OCI-LY1 (cell line): ENCODE measurements around the gene FHIT.

Source experiments
- H2AFZ ChIP-seq: fragments of 200-600 bp; sonication (generic), shearing (Covaris generic); 2 replicates; pipeline ENCODE4 v1.6.0; 2014; ENCODE audit warnings: antibody characterized with exemption, mild to moderate bottlenecking, low read length
- H3F3A ChIP-seq: fragments of 200-600 bp; sonication (generic), shearing (Covaris generic); 2 replicates; pipeline ENCODE4 v1.6.0; 2014; ENCODE audit warnings: mild to moderate bottlenecking, antibody characterized with exemption, low read length, moderate library complexity; ENCODE audit not compliant: insufficient read depth
- H3K27ac ChIP-seq: fragments of 200-600 bp; sonication (generic); 2 replicates; pipeline ENCODE4 v1.5.1; 2014; ENCODE audit warnings: low read length, mixed run types, mild to moderate bottlenecking, low read depth; ENCODE audit not compliant: poor library complexity, severe bottlenecking
- H3K27me3 ChIP-seq: fragments of 200-600 bp; sonication (generic); 2 replicates; pipeline ENCODE4 v1.6.0; 2014; ENCODE audit warnings: antibody characterized with exemption, mild to moderate bottlenecking, low read length, moderate library complexity; ENCODE audit not compliant: insufficient read depth
- H3K36me3 ChIP-seq: fragments of 200-600 bp; sonication (generic); 2 replicates; pipeline ENCODE4 v1.6.1; 2014; ENCODE audit warnings: mild to moderate bottlenecking, antibody characterized with exemption, low read length, moderate library complexity, mixed read lengths; ENCODE audit not compliant: insufficient read depth
- H3K4me1 ChIP-seq: fragments of 200-600 bp; sonication (generic); 2 replicates; pipeline ENCODE4 v1.5.1; 2014; ENCODE audit warnings: mild to moderate bottlenecking, low read length, moderate library complexity; ENCODE audit not compliant: insufficient read depth, severe bottlenecking
- H3K4me2 ChIP-seq: fragments of 200-600 bp; sonication (generic), shearing (Covaris generic); 2 replicates; pipeline ENCODE4 v1.6.1; 2014; ENCODE audit warnings: low read length
- H3K4me3 ChIP-seq: fragments of 200-600 bp; sonication (generic); 2 replicates; pipeline ENCODE4 v1.5.1; 2014; ENCODE audit warnings: low read length, low read depth, mild to moderate bottlenecking, mixed read lengths; ENCODE audit not compliant: poor library complexity, severe bottlenecking
- H3K79me2 ChIP-seq: fragments of 200-600 bp; shearing (Covaris generic); 2 replicates; pipeline ENCODE4 v1.6.1; 2016; ENCODE audit warnings: mixed run types, low read length, mixed read lengths; ENCODE audit not compliant: insufficient read depth
- H3K9ac ChIP-seq: fragments of 200-600 bp; sonication (generic), shearing (Covaris generic); 2 replicates; pipeline ENCODE4 v1.6.1; 2014; ENCODE audit warnings: mild to moderate bottlenecking, low read length, mixed read lengths
- H3K9me2 ChIP-seq: fragments of 200-600 bp; sonication (generic), shearing (Covaris generic); 2 replicates; pipeline ENCODE4 v1.6.1; 2014; ENCODE audit warnings: low read depth, mild to moderate bottlenecking, low read length, mixed read lengths
- H3K9me3 ChIP-seq: fragments of 200-600 bp; shearing (Covaris generic); 2 replicates; pipeline ENCODE4 v1.6.1; 2014; ENCODE audit warnings: low read length, mixed read lengths
- H4K20me1 ChIP-seq: fragments of 200-600 bp; sonication (generic), shearing (Covaris generic); 2 replicates; pipeline ENCODE4 v1.6.0; 2016; ENCODE audit warnings: mild to moderate bottlenecking, low read length; ENCODE audit not compliant: insufficient read depth
- CTCF ChIP-seq: fragments of 200-600 bp; sonication (generic), shearing (Covaris generic); IDR thresholded peaks from 2 replicates; pipeline ENCODE4 v1.5.1; 2017; ENCODE audit warnings: mild to moderate bottlenecking, antibody characterized with exemption, low read length, moderate library complexity, mixed read lengths
- EZH2 ChIP-seq: fragments of 200-600 bp; sonication (generic), shearing (Covaris generic); IDR thresholded peaks from 2 replicates; pipeline ENCODE4 v1.8.0; 2017; ENCODE audit warnings: borderline replicate concordance, mixed run types, mild to moderate bottlenecking, antibody characterized with exemption, low read length, moderate library complexity, mixed read lengths

The FHIT gene

GRCh38 chr3:59779260-59779659, 1472.0 kb downstream of the FHIT start:
- no peak overlapping the region for H3K27ac ChIP-seq
- H3F3A ChIP-seq: no peaks in the 10 kb centered on the region
- H3K4me3 ChIP-seq: no peak overlapping the region
- TF ChIP-seq CTCF (no peak), EZH2 (no peak)
- H3K9me3 ChIP-seq: no peaks in the 10 kb centered on the region
- H3K4me2 ChIP-seq: no peak overlapping the region
- no peak overlapping the region for H3K9ac ChIP-seq
- H2AFZ ChIP-seq: no peak overlapping the region
- H4K20me1 ChIP-seq: no peaks in the 10 kb centered on the region
- no peaks in the 10 kb centered on the region for H3K79me2 ChIP-seq
- no peaks in the 10 kb centered on the region for H3K9me2 ChIP-seq
- no peaks in the 10 kb centered on the region for H3K4me1 ChIP-seq
- H3K36me3 ChIP-seq: no peaks in the 10 kb centered on the region
- H3K27me3 ChIP-seq: no peaks in the 10 kb centered on the region

- no peaks in the 10 kb centered on the region for H3F3A ChIP-seq
- H3K4me1 ChIP-seq: no peaks in the 10 kb centered on the region
- no peaks in the 10 kb centered on the region for H3K79me2 ChIP-seq
- no peak overlapping the region for H3K27ac ChIP-seq
- no peaks in the 10 kb centered on the region for H3K36me3 ChIP-seq
- no peak overlapping the region for H2AFZ ChIP-seq
- no peaks in the 10 kb centered on the region for H4K20me1 ChIP-seq
- no peak overlapping the region for H3K4me3 ChIP-seq
- no peak overlapping the region for H3K4me2 ChIP-seq
- H3K9me3 ChIP-seq: no peaks in the 10 kb centered on the region
- H3K9me2 ChIP-seq: no peaks in the 10 kb centered on the region
- TF ChIP-seq CTCF (no peak), EZH2 (no peak)
- no peaks in the 10 kb centered on the region for H3K27me3 ChIP-seq
- H3K9ac ChIP-seq: no peak overlapping the region
Measured at GRCh38 chr3:59777667-59778077, 1473.6 kb downstream of the FHIT start.

- Histone ChIP-seq H3K9me2 (no peaks in the 10 kb centered on the region), H3K36me3 (no peaks in the 10 kb centered on the region), H3K9ac (no peak overlapping the region), H3K27ac (no peak overlapping the region), H3K79me2 (no peaks in the 10 kb centered on the region), H2AFZ (no peak overlapping the region), H3F3A (no peaks in the 10 kb centered on the region), H3K4me1 (no peaks in the 10 kb centered on the region), H3K4me3 (no peak overlapping the region), H4K20me1 (no peaks in the 10 kb centered on the region), H3K27me3 (no peaks in the 10 kb centered on the region), H3K9me3 (no peaks in the 10 kb centered on the region), H3K4me2 (no peak overlapping the region)
- TF ChIP-seq EZH2 (no peak), CTCF (no peak)
Measured at GRCh38 chr3:59777066-59777465, 1474.2 kb downstream of the FHIT start.
